Type B pancreatic cell (in vitro differentiated cells): ENCODE measurements around the gene RANBP3. TPM values are rescaled to one million over a fixed set of nuclear protein-coding genes. Genes with fewer than 3 reads are reported as not detected.

Experiments
- DNase-seq: peaks from one replicate; pipeline ENCODE4 v3.0.0; 2021; ENCODE audit warnings: mixed read lengths; ENCODE audit not compliant: unreplicated experiment; ENCODE audit errors: extremely low spot score
- H3K27ac Mint-ChIP-seq: 2 replicates; pipeline ENCODE4 v1.8.0; 2021; ENCODE audit warnings: mild to moderate bottlenecking, mixed read lengths
- H3K27me3 Mint-ChIP-seq: 2 replicates; pipeline ENCODE4 v1.8.0; 2021; ENCODE audit warnings: mixed read lengths
- H3K36me3 Mint-ChIP-seq: 2 replicates; pipeline ENCODE4 v1.8.0; 2021; ENCODE audit warnings: mixed read lengths
- H3K4me1 Mint-ChIP-seq: one replicate; pipeline ENCODE4 v1.8.0; 2021; ENCODE audit warnings: mixed read lengths; ENCODE audit not compliant: unreplicated experiment
- H3K4me3 Mint-ChIP-seq: 2 replicates; pipeline ENCODE4 v1.8.0; 2021; ENCODE audit warnings: mild to moderate bottlenecking, mixed read lengths
- H3K9me3 Mint-ChIP-seq: 2 replicates; pipeline ENCODE4 v1.8.0; 2021; ENCODE audit warnings: mixed read lengths
- CTCF ChIP-seq: fragments of 200-600 bp; sonication (generic); conservative IDR thresholded peaks from 2 replicates; pipeline ENCODE4 v1.5.0; 2021; ENCODE audit warnings: antibody characterized with exemption, mild to moderate bottlenecking
- total RNA-seq: library from RNA; stranded (reverse); gene quantifications from 2 replicates; pipeline ENCODE4 v1.2.1, GENCODE V29; 2021; ENCODE audit warnings: low replicate concordance

RANBP3 gene
- total RNA-seq, 1 donor from 2014 or later, result 92.4 TPM

DNA sequence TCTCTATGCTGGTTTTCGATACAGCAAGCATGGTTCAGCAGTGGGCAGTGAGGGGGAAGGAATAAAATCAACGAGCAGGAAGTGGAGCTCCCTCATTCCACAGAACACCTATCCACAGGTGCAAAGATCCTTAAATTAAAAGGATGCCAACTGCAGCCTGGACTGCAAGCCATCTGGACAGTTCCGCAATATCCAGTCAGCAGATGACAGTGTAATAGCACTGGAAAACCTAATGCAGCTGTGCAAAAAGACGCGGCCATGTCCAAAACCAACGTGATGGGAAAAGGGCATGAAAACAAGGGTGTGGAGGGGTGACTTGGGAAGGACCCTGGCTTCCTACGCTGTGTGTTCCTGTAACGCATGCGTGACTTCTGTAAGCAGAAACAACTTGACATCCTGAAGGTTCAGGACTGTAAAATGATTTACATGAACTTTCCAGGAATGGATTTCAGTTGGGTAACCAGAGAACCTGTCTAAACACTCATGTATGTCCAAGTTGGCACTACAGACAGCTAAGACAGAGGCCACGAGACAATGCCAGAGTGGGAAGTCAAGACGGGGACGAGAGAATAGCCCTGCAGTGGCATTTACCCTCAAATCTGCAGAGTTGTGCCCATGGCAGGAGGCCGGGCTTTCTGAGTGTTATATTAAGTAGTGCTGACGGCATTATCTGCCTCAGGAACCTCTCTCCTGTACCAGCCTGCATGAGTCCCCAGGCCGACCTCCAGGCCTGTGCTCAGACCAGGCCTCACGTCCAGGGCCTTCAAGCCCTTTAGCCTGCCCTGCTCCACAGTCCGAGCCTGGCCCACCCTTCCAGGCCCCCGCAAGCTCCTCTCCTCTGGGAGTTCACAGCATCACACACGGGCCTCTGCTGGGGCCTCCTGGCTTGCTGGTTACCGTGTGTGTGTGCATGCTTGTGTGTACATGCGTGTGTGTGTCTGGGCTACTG lies 37.4 kb downstream of the RANBP3 start:
- TF ChIP-seq CTCF, result no peak
- H3K4me1 Mint-ChIP-seq, result peaks cover 44% of the 10 kb centered on the region
- no peaks in the 10 kb centered on the region for H3K9me3 Mint-ChIP-seq
- H3K27ac Mint-ChIP-seq, result no peak overlapping the region
- H3K4me3 Mint-ChIP-seq, result no peak overlapping the region
- H3K27me3 Mint-ChIP-seq, result no peaks in the 10 kb centered on the region
- no peak for DNase-seq
- H3K36me3 Mint-ChIP-seq, result peaks cover 3% of the 10 kb centered on the region

DNA sequence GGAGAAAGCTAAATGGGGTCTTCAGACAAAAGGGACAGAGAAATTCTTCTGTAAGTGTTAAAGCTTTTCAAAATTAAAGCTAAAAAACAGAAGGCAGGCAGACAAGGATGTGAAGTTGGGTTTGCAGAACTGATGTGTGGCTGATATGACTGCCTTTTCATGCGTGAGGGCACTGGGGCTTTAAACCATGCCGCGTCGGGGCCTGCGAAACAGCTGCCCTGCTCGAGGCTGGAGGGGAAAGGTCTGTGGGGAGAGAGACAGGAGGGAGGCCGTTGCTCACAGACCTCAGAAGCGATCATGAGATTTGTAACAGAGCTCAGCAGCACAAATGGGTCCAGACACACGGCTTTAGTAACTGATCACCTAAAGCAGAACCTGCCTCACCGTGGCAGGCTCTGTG lies 40.4 kb downstream of the RANBP3 start:
- Mint-ChIP-seq H3K9me3 (no peaks in the 10 kb centered on the region), H3K4me1 (peaks cover 36% of the 10 kb centered on the region), H3K27ac (peak overlapping the region; percentile 51), H3K4me3 (no peak overlapping the region), H3K27me3 (no peaks in the 10 kb centered on the region), H3K36me3 (peaks cover 3% of the 10 kb centered on the region)
- no peak for TF ChIP-seq CTCF
- DNase-seq, result no peak

- peaks cover 29% of the 10 kb centered on the region for H3K4me1 Mint-ChIP-seq
- peak overlapping the region; percentile 77 for H3K27ac Mint-ChIP-seq
- no peak overlapping the region for H3K4me3 Mint-ChIP-seq
- H3K36me3 Mint-ChIP-seq, result peaks cover 3% of the 10 kb centered on the region
- H3K9me3 Mint-ChIP-seq, result no peaks in the 10 kb centered on the region
- H3K27me3 Mint-ChIP-seq, result no peaks in the 10 kb centered on the region
- TF ChIP-seq CTCF, result no peak
- DNase-seq, result no peak
These were observed 41.7 kb downstream of the RANBP3 start for GRCh38 chr19:5936292-5936592.

DNA sequence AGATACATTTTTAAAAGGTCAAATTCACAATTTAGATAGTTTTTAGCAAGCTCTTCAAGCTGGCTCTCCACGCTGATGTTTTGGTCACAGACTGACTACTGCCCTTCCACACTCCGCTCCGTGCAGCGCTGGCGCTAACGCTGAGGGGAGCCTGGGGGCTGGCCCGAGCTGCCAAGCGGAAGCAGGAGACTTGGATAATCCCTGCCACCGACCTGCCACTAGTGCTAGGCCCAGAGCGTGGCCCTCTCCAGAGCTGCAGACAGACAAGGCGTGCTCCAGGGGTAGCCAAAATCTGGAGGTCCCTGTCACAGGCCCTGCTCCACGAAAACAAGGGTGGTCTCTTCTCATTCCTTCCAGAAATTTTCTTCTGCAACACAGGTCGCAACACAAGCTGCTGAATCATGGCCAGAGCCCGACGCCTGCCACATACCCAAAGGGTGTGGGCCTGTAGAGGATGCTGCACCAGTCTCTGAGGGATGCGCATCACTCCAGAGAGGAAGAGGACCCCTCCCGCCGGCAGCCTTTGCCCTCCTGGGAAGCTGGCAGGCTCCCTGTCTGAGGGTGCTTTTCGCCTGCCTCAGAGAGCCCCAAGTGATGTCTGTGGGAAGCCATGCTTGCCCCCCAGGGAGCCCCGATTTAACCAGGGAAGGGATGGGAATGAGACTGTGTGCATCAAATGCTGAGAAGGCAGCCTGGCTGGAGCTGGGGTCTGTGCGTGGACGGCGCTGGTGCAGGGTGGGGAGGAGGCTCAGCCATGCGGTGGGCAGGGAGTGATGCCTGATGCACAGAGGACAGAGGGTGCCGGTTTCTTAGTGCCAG lies 42.3 kb downstream of the RANBP3 start:
- no peak for DNase-seq
- Mint-ChIP-seq H3K4me3 (no peak overlapping the region), H3K27me3 (no peaks in the 10 kb centered on the region), H3K9me3 (no peaks in the 10 kb centered on the region), H3K27ac (peak overlapping the region; percentile 77), H3K4me1 (peaks cover 29% of the 10 kb centered on the region), H3K36me3 (peaks cover 3% of the 10 kb centered on the region)
- no peak for TF ChIP-seq CTCF

GRCh38 chr19:5934774-5935472 lies 43.0 kb downstream of the RANBP3 start:
- peak overlapping the region; percentile 61 for H3K27ac Mint-ChIP-seq
- H3K27me3 Mint-ChIP-seq, result no peaks in the 10 kb centered on the region

More at GRCh38 chr19:5934774-5935472, 43.0 kb downstream of the RANBP3 start:
- Mint-ChIP-seq H3K4me3 (peak overlapping the region; percentile 44), H3K9me3 (no peaks in the 10 kb centered on the region), H3K4me1 (peaks cover 29% of the 10 kb centered on the region), H3K36me3 (peaks cover 3% of the 10 kb centered on the region)
- no peak for DNase-seq
- no peak for TF ChIP-seq CTCF
